HG03135 (cell line): Measurements from ENCODE around the gene MAEA.
"Not testable (repeated sequence)": the region's sequence is repeated elsewhere in the genome, so short reads cannot be mapped to it uniquely, and the experiment has no call there.

Experiments used
- ATAC-seq: cut with Tn5 transposase; IDR thresholded peaks from one replicate; pipeline ENCODE4 v1.9.1; 2021; ENCODE audit warnings: mild to moderate bottlenecking, moderate library complexity; ENCODE audit not compliant: unreplicated experiment

The MAEA gene

DNA sequence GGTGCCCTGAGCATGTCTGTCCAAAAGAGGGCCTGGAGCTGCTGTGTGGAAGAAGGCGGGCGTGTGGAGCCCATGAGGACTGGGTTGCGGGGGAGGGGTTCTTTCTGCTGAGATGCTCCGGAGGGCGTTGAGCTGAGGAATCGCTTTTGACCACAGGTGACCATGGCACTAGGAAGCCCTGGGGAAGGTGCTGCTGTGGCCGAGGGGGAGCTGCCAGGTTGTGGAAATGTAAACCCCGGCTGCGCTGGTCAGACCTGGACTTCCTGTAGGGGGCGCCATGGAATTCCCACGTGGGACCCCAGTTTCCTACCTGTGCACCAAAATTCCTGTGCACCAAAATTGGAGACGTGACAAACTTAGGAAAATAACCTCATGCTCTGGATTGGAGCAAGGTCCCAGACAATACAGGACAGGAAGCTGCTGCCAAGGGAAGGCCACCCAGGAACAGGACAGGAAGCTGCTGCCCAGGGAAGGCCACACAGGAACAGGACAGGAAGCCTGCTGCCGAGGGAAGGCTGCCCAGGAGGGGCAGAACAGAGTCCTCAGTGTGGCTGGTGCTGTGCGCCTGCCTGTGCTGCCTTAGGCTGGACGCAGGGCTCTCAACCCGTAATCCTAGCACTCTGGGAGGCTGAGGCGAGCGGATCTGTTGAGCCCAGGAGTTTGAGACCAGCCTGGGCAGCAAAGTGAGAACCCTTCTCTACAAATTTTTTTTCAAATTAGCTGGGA, 29.0 kb downstream of the MAEA start:
- no peak for ATAC-seq

DNA sequence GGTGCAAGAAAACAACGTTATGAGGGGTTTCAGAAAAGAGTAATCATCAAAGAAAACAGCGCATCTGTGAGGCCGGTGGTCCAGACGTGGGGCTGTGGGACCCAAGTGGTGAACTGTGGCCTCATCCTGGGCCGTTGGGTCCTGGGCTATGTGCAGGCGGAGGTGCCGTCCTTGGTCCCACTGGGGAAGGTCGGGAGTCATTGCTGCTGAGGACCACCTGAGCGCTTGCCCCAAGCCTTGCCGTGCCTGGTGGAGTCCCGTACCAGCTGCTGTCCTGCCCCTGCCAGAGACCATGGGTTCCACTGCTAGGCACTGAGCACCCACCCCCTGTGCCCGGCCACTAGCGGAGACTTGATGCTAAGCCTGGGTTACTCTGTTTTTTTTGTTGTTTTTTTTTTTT, 31.8 kb downstream of the MAEA start:
- no peak for ATAC-seq

- ATAC-seq = no peak
Observed at GRCh38 chr4:1321946-1322650, 32.4 kb downstream of the MAEA start.

DNA sequence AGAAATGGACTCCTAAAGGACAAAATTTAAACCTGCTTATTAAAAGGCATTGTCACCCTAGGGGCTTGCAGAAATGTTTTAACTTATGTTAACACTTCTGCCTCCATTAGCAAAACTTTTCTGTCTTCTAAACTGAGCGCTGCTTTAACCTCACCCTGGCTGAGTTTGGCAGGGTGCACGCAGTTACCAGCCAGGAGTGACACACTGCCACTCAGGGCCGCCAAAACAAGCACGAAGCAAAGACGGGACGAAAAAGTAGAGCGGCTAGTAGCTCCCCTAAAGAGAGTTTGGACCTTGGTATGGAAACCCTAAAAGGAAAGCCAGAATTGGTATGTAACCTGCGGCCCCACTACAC, 33.6 kb downstream of the MAEA start:
- no peak for ATAC-seq

DNA sequence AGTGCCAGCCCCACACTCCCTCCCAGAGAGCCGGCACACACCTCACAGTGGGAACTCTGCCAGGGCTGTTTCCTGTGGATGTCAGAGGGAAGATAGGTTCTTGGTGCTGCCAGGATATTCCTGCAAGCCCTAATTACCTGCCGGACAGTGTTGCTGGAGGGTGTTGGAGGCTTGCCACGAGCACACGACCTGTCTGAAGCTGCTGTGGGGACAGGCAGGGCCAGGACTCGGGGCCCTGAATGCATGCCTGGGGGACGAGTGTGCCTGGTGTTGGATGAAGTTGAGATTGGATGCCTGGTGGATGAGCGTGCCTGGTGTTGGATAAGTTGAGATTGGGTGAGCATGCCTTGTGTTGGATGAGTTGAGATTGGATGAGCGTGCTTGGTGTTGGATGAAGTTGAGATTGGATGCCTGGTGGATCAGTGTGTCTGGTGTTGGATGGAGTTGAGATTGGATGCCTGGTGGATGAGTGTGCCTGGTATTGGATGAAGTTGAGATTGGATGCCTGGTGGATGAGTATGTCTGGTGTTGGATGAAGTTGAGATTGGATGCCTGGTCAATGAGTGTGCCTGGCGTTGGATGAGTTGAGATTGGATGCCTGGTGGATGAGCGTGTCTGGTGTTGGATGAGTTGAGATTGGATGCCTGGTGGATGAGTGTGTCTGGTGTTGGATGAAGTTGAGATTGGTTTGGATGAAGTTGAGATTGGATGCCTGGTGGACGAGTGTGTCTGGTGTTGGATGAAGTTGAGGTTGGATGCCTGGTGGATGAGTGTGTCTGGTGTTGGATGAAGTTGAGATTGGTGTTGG, 34.1 kb downstream of the MAEA start:
- no peak for ATAC-seq

DNA sequence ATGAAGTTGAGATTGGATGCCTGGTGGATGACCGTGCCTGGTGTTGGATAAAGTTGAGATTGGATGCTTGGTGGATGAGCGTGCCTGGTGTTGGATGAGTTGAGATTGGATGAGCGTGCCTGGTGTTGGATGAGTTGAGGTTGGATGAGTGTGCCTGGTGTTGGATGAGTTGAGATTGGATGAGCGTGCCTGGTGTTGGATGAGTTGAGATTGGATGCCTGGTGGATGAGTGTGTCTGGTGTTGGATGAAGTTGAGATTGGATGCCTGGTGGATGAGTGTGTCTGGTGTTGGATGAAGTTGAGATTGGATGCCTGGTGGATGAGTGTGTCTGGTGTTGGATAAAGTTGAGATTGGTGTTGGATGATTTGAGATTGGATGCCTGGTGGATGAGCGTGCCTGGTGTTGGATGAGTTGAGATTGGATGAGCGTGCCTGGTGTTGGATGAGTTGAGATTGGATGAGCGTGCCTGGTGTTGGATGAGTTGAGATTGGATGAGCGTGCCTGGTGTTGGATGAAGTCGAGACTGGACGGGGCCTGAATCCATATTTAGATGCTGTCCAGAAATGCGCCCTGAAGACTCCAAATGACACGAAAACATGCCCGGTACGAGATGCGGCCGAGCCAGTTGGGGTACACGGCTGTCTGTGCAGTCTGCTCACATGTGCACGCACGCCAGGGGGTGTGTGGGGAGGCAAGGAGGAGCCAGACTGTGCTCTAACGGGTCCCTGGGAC, 34.9 kb downstream of the MAEA start:
- ATAC-seq = not testable (repeated sequence)

DNA sequence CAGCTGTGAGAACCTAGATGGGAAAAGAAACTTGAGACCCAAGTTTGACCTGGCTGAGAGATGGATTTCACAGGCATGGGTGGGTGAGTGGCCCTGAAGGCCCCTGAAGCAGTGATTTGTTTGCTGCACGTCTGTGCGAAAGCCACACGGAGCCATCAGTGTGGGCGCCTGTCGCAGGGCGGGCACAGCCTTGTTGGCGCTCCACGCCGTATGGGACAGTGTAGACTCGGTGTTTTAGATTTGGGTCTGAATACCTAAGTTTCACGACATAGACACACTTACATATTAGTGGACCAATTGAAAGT, 35.4 kb downstream of the MAEA start:
- no peak for ATAC-seq

DNA sequence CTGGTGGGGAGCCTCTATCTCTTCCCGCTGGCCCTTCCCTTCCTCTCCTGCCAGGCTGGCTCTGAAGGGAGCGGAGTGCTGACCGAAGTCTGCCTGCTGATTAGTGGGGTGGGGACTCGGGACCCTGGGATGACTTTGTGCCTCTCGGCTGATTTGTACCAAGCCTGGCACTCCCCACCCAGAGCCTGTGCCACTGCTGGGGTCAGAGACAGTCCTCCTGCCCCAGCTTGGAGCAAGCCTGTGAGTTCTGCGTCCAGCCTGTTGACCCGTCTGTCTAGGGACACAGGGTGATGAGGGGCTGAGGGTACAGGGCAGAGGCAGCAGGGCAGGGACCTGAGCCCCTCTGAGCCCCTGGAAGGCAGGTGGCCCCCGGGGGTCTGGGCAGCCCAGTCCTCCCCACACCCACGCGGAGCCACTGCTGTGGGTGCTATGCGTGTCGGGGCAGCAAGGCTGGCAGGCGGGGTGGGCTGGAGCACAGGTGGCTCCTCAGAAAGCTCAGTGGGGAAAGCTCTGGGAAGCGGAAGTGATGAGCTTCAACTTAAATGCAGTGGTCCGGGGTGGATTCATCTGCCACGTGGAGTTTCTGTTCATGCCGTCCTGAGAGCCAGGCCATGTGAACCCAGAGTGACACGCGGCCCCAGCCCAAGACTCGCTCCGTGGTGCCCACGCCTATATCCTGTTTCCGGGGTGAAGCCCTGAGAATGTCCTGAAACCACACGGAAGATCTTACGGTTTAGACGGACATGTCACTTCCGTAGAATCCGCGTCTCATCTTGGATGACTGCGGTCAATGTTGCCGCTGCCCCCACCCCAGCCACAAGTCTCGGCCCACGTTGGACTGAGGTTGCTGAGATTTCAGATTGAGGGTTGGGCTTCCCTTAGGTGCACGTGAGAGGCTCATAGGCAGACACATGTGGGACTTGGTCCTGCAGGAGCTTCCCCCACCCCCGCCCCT, 36.3 kb downstream of the MAEA start:
- no peak for ATAC-seq

GRCh38 chr4:1326751-1327525, 37.2 kb downstream of the MAEA start:
- ATAC-seq = no peak

- ATAC-seq = no peak
Observed at GRCh38 chr4:1327526-1328266, 38.0 kb downstream of the MAEA start.

- no peak for ATAC-seq
Observed at GRCh38 chr4:1328267-1329155, 38.8 kb downstream of the MAEA start.

- no peak for ATAC-seq
Observed at GRCh38 chr4:1329408-1330371, 40.0 kb downstream of the MAEA start.

DNA sequence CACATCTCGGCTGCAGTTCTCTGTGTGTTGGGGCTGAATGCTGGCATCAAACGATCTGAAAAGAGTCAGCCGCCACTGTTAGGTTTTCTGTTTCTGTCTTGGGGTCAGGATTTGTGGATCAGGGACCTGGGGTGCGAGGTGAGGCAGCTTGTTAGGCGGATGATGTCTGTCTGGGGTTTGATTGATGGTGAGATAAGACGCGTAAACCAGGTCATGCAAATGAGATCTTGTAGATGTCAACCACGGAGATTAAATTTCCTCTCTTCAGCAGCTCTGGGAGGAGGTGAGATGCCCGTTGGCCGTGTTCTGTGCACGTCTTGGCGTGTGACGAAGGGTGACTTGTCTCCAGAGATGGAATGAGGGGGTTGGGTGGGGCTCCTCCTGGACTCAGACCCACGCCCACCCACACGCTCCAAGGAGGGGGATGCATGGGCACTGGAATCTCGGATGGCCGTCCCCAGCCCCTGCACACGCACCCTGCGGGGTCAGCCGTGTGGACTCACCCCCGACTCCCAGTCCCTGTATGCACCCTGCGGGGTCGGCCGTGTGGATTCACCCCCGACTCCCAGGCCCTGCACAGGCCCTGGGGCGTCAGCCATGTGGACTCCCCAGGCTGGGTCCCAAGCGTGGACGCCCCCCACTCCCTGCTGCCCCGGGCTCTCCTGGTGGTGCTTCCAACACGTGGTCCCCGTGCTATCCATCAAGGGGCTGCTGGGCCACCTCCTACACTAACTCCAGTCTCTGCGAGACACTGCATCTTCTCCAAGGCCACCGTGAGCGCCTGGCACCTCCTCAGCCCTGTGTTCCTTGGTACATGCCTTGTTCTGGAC, 41.3 kb downstream of the MAEA start:
- ATAC-seq = no peak

DNA sequence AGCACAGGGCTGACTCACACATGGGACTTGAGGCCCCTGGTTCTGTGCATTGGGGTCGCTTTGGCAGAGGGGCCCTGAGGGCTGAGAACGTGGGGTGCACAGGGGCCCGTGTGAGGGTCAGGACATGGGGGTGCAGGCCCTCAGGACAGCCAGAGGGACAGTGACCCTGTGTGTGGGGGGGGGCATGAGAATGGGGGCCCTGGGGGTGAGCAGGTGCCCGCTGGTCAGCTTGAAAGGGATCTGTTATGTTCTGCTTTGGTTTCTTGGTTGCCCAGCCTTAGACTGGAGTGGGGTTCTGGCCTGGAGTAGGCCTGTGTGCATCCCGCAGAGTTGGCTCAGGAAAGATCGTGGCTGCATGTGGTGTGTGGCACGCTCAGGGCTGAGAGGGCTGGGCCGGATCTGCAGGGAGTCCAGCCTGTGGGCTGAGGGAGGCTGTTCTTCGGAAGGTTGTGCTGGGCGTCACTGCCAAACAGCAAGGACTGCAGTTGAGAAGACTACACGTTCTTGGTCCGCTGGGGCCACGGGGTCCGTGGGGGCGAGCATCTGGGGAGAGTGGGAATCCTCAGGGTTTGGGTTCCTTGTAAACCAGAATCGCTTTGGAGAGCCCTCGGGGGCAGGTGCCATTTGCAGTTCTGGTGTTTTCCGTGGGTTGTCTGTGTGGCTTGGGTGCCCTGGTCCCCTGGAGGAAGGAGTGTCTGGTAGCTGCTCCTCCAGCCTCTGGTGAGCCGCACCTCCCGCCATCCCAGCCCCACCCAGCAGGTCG, 42.1 kb downstream of the MAEA start:
- no peak for ATAC-seq

DNA sequence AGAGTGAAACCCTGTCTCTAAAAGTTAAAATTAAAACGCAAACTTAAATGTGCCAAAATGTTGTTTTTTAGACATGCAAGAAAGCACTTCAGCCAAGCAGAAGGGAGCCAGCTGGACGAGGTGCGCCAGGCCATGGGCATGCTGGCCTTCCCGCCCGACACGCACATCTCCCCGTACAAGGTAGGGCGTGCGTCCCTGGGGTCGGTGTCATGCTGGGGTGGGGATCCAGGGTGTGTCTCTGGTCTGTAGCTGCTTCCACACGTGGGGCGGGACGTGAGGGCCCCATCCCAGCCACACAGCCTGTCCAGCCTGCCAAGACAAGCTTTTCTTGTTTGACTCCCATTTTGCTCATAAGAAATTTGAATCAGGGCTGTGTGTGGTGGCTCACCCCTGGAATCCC, 43.0 kb downstream of the MAEA start:
- ATAC-seq = no peak
